NCI-H1105 (cell line): ENCODE data around the gene TSC22D1.
A peak's percentile ranks its signal among the peaks of the same experiment; 100 is the strongest.
"Not testable (repeated sequence)": the region's sequence is repeated elsewhere in the genome, so short reads cannot be mapped to it uniquely, and the experiment has no call there.

ENCODE experiments used
- DNase-seq: peaks from one replicate; lab custom pipeline; 2025; lab: John Stamatoyannopoulos, UW

Gene TSC22D1

DNA sequence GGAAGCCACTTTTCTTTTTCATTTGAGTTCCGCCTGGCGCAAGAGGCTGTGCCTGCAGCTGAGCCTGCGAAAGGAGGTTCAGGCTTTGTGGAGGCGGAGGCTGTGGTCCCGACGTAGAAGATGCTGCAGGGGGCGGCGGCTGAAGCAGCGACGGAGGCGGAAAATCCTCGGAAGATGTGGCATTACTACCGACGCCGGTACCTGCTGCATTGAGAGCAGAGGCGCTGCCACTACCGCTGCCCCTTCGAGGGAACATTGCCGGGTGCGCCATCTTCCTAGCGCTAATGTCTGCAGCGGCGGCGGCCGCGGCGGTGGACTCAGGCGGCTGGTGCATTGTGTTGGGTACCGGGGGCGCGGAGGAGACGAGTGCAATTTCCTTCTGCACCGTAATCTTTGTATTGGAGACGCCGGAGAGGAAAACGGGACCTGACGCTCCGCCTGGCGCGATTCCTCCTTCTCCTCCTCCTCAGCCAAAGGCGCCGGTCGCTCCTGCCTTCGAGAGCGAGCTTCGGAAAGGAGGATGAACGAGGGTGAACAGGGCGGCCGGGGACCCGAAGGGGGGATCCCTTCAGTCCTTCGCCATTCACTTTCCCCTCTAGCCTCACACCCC is at the start of gene TSC22D1:
TSS of gene TSC22D1 (minus strand) at position 590 of the 610 bp plus-strand sequence. CDS start at position 334, 256 bp downstream.
- no peak for DNase-seq

DNA sequence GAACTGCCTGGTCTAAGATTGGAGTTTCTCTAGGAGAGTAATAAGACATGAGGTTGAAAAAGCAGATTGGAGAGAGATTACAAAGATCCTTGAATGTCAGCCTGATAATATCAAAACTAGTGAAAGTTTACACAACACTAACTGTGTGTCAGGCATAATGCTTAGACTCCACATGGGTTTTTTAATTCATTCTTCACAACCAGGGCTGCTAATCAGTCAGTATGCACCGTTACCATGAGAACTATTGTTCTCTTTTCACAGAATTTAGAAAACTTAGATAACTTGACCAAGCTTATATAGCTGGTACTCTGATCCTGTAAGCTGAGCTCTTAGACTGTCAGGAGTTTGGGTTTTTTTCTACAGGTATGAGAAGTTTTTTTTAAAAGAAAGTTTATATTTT is 46.6 kb upstream of the TSC22D1 start:
- DNase-seq, result no peak

DNA sequence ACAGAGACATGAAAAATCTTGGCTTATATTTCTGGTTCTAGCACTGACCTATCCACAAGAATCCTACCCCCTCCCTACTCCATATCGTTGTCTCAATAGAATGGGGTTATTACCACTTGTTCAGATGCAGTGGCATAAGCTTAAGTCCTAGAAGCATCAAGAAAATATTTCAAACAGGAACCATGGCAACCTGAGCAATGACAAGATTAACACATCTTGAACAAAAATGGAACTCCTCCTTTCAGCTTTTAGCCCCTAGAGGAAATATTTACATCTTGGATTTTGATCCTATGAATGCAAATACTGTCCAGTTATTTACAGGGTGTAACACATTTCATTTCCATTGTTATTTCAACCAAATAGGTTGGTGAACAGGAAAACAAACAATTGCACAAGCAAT is 46.1 kb upstream of the TSC22D1 start:
- DNase-seq, result no peak

DNA sequence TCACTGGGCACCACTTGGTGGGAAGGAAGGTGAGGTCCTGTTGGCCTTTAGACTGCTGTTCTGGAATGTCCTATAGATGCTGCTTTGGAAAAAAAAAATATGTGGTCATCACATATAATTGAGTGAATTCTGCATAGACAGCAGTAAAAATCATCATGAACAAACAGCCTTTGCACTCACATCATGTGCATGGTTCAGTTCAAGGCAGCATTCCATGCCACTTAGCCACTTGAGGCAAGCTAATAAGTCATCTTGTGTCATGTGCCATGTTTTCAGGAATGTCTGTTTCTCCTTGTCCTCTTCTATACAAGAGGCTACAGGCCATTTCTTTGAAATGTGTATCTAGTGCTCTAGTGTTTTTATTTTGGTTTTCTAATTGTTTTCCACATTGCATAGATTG is 43.9 kb upstream of the TSC22D1 start:
- DNase-seq, result no peak

DNA sequence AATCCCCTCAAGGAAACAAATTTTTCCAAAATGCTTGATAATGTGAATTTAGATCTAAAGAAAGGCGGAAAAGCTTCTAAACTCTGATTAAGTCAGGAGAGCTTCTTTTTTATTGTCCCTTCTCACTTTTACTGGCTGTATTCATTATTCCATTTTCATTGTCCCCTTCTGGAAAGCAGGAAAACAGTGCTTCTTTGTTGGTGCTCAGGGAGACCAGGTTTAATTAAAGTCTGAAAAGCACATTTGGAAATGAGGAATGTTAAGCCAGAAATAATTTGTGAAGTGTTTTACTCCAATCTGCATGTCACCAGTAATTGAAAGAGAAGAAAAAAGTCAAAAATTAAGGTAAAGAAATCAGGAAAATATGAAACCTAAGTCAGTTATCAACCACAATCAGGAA is 43.5 kb upstream of the TSC22D1 start:
- DNase-seq, result no peak

DNA sequence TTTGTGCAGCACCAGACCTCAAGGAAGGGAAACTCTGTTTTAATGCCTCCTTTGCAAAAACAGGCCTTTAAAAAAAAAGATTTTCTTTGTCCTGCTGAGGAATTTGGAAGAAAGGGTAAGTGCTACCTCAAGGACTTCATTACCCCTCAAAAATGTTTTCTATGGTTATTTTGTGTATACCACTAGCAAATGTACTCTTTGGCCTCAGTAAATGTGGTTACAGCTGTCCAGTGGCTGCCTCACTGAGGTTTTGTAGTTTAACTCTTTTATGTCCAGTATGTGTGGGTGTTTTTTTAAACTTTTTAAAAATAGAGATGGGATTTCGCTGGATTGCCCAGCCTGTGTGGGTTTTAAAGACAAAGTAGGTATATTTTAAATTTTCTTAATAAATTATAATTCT is 42.2 kb upstream of the TSC22D1 start:
- DNase-seq, result no peak

DNA sequence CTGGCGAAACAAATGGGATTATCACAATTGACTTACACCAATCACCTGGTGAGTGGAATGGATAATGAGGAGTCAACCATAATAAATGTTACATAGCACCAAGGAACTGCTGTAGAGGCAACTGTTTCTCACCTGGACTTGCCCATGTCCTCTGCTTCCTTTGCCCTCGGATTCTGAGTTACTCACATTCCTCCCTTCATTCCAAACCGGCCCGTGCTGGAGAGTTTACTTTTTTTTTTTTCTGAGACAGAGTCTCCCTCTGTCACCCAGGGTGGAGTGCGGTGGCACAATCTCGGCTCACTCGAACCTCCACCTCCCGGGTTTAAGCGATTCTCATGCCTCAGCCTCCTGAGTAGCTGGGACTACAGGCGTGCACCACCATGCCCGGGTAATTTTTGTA is 41.5 kb upstream of the TSC22D1 start:
- DNase-seq, result no peak

DNA sequence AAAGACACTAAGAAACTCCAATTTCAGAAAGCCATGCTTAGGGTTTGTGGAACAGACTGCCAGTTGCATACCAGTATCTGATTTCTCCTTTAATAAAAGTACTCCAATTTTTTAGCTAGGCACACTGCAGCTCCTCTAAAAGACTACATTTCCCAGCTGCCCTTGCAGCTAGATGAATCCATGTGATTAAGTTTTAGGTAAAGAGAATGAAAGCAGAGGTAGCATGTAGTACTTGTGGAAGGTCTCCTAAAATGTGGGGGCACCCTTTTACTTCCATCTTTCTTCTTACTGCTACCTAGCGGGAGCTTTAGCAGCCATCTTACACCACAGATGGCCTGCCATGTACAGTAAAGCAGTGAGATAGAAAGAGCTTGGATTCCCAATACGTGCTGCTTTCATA is 33.0 kb upstream of the TSC22D1 start:
- DNase-seq, result no peak

DNA sequence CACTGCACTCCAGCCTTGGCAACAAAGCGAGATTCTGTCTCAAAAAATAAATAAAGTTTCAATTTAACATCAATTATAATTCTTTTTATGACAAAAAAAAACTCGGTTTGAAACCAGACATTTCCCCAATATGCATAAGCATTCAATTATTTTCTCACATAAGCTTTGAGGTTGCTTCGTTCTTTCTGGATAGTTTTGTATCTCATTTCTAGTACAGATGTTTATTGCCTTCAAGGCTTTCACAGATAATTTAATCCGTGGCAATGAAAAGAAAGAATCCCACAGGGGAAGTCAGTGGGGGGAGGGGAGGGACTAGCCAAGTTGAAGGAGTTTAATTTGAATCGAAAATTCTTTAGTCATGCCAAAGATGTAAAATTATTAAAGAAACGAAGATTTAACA is 29.6 kb upstream of the TSC22D1 start:
- DNase-seq, result no peak

DNA sequence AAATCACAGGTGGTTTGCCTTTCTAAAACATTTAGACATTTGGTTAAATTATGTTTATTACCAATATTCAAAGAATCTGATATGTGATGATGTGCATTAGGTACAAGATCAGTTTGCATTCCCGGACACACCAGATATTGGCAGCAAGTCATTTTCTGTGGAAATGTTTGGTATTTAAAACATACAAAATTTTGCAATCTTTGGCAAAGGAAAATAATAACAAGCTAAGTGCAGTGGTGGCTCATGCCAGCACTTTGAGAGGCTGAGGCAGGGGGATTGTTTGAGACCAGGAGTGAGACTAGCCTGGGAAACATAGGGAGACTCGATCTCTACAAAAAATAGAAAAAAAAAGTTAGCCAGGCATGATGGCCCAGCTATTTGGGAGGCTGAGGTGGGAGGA is 29.1 kb upstream of the TSC22D1 start:
- DNase-seq, result no peak

DNA sequence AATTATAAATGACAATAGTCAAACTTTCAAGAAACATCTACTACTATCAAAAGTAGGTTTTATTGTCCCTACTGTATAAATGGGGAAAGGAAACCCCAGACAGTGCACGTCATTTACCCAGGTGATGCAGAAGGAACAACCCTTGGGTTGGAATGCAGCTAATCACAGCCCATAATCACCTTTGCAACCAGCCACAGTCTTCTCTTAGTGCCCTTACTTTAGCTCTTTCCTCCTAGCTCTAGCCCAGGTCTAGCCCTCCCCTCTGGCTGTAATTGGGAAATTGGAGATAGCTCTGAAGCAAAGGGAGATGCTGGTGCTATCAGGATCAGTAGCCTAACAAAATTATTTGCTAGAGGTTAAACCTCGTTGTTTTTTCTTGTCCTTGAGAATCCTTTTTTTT is 25.5 kb upstream of the TSC22D1 start:
- no peak for DNase-seq

DNA sequence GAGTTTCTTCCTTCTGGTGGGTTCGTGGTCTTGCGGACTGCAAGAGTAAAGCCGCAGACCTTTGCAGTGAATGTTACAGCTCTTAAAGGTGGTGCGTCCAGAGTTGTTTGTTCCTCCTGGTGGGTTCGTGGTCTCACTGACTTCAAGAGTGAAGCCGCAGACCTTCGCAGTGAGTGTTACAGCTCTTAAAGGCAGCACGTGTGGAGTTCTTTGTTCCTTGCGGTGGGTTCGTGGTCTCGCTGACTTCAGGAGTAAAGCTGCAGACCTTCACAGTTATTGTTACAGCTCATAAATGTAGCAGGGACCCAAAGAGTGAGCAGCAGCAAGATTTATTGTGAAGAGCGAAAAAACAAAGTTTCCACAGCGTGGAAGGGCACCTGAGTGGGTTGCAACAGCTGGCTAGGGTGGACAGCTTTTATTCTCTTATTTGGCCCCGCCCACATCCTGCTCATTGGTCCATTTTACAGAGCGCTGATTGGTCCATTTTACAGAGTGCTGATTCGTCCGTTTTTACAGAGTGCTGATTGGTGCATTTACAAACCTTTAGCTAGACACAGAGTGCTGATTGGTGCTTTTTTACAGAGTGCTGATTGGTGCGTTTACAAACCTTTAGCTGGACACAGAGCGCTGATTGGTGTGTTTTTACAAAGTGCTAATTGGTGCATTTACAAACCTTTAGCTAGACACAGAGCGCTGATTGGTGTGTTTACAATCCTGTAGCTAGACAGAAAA is 17.9 kb upstream of the TSC22D1 start:
- DNase-seq, result not testable (repeated sequence)

DNA sequence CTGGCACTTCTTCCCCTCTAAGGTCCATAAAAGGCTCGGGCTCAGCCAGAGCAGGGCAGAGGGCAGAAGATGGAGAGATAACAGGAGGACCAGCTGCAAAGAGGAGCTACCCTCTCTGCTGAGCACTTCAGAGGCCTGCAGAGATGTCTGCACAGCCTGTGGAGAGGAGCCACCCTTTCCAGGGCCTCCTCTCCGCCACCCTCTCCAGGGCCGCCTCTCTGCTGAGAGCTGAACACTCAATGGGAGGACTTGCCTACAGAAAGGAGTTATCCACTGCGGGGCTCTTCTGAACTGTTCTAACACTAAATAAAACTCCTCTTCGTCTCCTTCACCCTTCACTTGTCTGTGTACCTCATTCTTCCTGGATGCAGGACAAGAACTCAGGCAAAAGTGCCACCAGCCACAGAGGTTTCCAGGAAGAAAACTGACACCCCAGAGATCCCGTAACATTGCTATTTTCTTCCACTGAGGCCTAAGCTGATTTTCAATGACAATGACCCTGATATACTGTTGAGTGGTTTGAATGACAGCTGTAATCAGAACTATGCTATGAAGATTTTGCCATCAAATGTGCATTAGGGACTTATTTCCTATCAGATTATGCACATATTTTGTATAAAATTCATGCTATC is 16.2 kb upstream of the TSC22D1 start:
- DNase-seq, result no peak

DNA sequence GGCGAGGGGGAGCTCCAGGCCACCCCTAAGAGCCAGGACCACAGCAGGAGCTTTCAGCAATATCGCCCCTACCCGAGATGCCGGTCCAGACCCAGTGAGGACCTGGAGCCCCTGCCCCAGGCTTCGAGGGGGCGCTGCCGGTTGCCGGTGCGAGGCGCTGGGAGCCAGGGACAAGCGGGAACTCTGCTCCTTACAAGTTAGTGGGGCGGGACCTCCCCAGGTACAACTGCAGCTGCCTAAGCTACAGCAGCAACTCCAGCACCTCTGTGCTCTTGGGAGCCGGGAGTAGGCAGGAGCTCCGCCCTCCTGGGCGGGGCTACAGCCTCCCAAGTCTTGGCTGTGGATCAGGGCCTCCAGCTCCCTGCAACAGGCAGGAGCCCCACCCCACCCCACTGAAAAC is 15.2 kb upstream of the TSC22D1 start:
- DNase-seq, result no peak

DNA sequence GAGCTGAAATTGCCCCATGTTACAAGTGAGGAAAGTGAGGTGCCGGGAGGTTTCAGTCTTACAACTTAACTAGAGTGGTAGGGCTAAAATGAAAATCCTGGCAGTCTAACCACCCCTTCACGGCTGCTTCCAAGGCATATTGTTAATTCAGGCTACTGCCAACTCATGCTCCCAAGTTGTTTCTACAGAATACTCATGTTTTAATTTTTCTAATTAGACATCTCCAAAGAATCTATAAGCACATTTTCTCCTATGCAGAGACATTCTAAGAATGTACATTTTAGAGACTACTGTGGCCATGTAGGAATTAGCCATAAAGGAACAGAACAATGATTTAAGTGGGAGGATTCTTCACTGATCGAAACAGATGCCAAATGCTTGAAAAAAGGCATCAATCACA is 7.0 kb upstream of the TSC22D1 start:
- DNase-seq, result no peak

DNA sequence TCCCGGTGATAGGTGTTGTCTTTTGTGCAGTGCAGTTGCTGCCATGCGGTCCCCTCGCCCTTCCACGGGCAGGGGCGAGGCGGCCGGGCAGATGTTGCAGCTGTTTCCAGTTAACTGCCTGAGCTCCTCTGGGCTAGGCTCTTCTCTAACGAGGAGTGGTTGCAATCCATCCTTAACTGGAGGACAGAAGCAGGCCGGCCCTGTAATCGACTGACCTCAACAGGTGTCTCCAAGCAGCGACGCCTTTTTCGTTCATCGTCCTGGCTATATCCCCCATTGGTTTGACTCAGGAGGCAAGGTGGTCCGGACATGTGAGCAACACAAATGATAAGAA is 1.9 kb upstream of the TSC22D1 start:
- no peak for DNase-seq

DNA sequence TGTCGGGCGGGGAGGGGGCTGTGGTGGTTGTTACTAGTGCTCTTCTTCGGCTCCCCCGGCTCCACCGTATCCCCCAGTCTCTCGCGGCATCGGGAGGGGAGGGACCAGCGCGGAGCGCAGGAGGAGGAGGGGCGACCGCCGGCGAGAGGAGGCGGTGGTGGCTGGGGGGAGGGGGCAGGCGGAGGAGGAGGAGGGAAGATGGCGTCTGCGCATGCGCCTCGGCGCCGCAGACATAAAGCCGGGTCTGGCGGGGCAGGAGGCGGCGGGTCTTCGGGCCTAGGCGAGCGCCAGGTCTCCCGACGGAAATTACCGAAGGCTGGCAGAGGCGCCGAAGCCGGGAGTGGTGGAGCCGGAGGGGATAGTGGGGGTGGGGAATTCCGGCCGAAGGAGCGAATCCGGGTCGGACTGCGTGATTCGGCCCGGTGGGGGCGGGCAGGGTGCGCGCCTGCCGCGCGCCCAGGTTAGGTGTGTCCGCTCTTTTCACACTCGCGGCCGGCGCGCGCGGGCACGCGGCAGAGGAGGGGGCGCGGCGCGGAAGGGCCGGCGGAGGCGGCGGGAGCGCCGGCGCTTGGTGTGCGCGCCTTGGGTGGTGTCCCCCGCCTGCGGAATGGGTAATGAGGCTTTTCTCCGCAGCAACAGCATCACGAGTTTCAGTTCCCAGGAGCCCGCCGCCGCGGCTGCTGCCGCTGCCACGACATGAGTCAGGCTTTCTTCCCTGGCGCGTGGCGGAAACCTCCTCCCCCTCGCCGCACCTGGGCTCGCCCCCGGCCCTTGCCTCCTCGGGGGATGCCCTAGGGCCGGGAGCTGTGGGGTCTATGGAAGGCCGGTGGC is 1.3 kb upstream of the TSC22D1 start:
- DNase-seq, result peak; percentile 91

DNA sequence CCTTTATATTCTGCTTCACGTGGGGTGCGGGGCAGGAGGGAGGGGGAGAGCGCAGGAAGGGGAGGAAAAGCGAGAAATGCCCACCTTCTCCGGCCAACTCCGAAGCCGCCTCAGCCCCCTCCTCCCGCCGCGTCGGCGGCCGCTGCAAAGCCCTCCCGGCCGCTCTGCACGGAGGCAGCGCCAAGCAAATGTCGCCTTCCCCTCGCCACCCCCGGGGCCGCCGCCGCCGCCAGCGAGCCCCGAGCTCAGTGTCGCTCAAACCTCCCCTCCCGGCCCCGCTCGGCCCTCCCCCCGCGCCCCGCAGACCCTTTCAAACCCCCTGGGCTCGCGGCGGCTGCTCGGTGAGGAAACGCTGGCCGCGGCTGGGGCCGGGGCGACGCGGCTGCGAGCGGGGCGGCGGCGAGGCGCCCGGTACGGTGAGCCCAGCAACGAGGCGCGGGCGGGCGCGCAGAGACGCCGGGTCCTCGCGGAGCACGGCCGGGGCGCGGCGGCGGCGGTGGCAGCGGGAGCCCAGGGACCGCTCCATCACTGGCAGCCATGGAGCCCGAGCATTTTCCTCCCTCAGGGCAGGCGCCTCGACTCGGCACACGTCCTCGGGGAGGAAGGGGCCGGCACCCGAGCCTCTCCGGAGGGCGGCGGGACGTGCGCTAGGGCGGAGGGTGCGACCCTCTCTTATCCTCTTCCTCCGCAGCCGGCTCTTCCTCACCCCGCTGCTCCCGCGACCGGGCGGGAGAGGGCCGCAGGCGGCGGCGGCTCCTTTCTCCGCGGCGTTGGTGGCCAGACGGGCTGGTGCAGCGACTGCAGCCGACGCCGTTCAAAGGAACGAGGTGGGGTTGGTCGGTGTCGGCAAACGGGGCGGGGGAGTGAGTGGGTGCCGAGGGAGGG is 463 bp upstream of the TSC22D1 start:
- no peak for DNase-seq

DNA sequence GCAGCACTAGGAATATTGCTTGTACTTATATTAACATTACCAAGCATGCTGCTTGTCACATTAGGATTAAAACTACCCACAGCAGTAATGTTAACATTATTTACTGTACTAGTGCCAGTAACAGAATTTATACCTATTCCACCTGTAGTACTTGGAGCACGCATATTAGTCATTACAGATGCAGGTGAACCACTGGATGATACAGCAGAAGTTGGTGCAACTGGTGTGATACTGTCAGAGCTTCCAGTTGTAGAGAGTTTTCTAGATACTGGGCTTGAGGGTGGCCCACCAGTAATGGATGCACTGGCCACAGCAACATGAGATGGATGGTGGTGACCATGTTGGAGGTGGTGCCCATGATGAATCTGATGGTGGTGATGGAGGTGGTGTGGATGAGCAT is 1.1 kb downstream of the TSC22D1 start:
- DNase-seq, result no peak

DNA sequence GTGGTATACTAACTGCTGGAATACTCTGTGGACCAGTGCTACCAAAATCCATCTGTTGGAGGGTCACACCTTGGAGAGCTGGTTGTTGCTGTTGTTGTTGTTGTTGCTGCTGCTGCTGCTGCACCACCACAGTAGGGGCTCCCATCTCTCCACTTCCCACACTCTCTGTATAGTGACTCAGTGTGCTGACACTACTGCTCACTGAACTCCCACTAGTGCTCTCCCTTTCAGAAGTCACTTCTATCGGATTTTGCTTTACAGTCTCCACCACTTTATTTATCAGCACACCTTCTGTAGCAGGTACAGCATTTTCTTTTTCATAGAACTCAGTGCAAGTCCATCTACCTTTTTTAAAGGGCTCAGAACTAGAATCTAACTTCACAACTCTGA is 1.7 kb downstream of the TSC22D1 start:
- DNase-seq, result no peak

DNA sequence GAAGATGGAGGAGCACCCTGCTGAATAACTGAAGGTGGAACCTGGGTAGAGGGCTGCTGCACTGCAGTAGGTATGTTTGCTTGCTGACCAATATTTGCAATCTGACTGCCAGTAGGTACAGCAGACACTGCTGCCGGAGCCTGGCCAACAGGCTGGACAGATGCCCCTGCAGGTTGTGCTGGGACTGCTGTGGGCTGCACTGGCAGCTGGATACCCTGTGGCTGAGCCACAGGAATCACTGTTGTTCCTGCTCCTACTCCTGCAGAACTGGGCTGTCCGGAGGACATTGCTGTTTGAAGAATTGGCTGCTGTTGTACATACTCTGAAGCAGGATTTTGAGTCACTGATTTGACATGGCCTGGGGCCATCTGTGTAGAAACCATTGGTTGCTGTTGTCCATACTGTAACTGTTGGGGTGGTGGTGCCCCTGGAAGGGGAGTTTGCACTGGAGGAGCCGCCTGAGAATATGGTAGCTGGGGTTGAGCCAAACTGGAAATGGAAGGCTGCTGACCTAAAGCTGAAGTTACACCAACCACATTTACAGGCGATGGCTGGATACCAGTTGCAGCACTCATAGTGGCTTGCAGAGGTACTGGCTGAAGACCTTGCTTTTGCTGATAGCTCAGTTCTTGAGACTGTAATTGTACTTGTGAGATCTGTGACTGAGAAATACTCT is 2.2 kb downstream of the TSC22D1 start:
- no peak for DNase-seq
